ENCODE results near the gene MLANA.

MLANA gene

DNA sequence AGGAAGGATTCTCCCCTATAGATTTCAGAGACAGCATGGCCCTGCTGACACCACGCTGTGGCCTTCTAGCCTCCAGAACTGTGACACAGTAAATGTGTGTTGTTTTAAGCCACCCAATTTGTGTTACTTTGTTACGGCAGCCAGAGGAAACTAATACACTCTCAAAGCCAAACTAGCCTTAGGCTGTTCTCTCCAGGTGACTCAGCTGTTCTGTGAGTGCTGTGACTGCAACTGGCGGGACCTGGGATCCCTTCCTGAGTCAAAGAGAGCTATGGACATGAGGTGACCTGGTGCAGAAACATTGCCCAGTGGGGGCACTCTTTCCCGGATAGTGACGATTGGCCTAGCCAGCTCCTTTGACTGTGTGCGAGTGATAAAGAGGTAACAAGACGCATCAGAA, 14.0 kb upstream of the MLANA start:
- Histone ChIP-seq H3K9me3 (ENCODE audit: control insufficient read depth, insufficient read depth, low read depth, low read length) (no peaks in the 10 kb centered on the region), H3K27ac (ENCODE audit: extremely low read depth, low read depth, low read length) (no peak overlapping the region), H3K36me3 (ENCODE audit: control insufficient read depth in 2 of 2, insufficient read depth in 1 of 2, low read length in 2 of 2) (no peaks in the 10 kb centered on the region), H3K4me3 (ENCODE audit: low read depth, low read length) (no peak overlapping the region), H3K4me1 (ENCODE audit: control insufficient read depth, insufficient read depth, low read length) (no peaks in the 10 kb centered on the region)
- CTCF ChIA-PET = interaction anchor here (0.6 to 1.3 kb wide), 2 partner anchors 178 to 213 kb away, joined by 3 to 4 read pairs; no protein-coding TSS in a partner anchor
- TF ChIP-seq, protein P1, sequence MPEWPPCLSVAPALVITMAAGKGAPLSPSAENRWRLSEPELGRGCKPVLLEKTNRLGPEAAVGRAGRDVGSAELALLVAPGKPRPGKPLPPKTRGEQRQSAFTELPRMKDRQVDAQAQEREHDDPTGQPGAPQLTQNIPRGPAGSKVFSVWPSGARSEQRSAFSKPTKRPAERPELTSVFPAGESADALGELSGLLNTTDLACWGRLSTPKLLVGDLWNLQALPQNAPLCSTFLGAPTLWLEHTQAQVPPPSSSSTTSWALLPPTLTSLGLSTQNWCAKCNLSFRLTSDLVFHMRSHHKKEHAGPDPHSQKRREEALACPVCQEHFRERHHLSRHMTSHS (tag by site-specific recombination; IDR thresholded peaks at IDR 0.05) = no peak
- peak; percentile 69 for TF ChIP-seq SETDB1 (IDR thresholded peaks at IDR 0.05; ENCODE audit: insufficient read length, low read length)
- POLR2A ChIA-PET = no interaction called here

DNA sequence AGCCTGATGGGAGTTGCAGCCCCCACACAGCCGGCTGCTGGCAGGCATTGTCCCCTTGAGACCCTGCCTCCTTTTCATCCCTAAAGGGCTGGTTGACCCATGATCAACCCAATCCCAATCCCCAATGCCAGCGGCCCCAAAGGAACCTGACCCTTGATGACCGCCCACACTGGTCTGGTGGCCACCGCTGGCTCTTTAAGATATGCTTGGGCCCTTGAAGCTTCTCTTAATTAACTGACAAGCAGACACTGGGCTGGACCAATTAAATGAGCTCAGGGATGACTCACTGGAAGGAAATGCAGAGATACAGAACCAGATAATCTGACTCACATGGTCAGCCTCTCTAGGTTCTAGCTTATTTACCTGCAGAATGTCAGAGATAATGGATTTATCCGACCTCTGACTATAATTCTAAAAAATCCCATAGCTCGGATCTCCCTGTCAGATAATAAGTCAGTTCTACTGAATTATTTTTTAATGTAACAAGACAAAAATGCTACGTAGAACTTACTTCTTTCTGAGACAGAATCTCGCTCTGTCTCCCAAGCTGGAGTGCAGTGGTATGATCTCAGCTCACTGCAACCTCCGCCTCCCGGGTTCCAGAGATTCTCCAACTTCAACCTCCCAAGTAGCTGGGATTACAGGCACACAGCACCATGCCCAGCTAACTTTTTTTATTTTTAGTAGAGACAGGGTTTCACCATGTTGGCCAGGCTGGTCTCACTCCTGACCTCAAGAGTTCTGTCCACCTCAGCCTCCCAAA, 11.1 kb upstream of the MLANA start:
- ChIA-PET CTCF (interaction anchor here (0.6 to 2.0 kb wide), 12 partner anchors 10 to 730 kb away, joined by 3 to 16 read pairs (median 3); partner anchors contain the start of gene ERMP1), POLR2A (interaction anchor here (0.7 to 1.7 kb wide), 10 partner anchors 27 to 818 kb away, joined by 3 to 15 read pairs (median 3); partner anchors contain the start of genes ERMP1, RANBP6 and RIC1)
- Histone ChIP-seq H3K36me3 (ENCODE audit: control insufficient read depth in 2 of 2, insufficient read depth in 1 of 2, low read length in 2 of 2) (no peaks in the 10 kb centered on the region), H3K4me3 (ENCODE audit: low read depth, low read length) (peak overlapping the region; percentile 19), H3K4me1 (ENCODE audit: control insufficient read depth, insufficient read depth, low read length) (no peaks in the 10 kb centered on the region), H3K27ac (ENCODE audit: extremely low read depth, low read depth, low read length) (no peak overlapping the region), H3K9me3 (ENCODE audit: control insufficient read depth, insufficient read depth, low read depth, low read length) (no peaks in the 10 kb centered on the region)
- TF ChIP-seq, protein P2, sequence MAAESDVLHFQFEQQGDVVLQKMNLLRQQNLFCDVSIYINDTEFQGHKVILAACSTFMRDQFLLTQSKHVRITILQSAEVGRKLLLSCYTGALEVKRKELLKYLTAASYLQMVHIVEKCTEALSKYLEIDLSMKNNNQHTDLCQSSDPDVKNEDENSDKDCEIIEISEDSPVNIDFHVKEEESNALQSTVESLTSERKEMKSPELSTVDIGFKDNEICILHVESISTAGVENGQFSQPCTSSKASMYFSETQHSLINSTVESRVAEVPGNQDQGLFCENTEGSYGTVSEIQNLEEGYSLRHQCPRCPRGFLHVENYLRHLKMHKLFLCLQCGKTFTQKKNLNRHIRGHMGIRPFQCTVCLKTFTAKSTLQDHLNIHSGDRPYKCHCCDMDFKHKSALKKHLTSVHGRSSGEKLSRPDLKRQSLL (tag by site-specific recombination; IDR thresholded peaks at IDR 0.05) = no peak
- TF ChIP-seq, protein P3, sequence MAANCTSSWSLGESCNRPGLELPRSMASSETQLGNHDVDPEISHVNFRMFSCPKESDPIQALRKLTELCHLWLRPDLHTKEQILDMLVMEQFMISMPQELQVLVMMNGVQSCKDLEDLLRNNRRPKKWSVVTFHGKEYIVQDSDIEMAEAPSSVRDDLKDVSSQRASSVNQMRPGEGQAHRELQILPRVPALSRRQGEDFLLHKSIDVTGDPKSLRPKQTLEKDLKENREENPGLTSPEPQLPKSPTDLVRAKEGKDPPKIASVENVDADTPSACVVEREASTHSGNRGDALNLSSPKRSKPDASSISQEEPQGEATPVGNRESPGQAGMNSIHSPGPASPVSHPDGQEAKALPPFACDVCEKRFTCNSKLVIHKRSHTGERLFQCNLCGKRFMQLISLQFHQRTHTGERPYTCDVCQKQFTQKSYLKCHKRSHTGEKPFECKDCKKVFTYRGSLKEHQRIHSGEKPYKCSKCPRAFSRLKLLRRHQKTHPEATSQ (tag by site-specific recombination; IDR thresholded peaks at IDR 0.05) = no peak
- no peak for TF ChIP-seq ZNF529 (tag by site-specific recombination; IDR thresholded peaks at IDR 0.05; ENCODE audit: insufficient replicate concordance)
- TF ChIP-seq ZFP3 (tag by site-specific recombination; IDR thresholded peaks at IDR 0.05; ENCODE audit: low read depth) = no peak
- no peak for TF ChIP-seq ZNF555 (tag by site-specific recombination; conservative IDR thresholded peaks at IDR 0.05)
- TF ChIP-seq, protein P4, sequence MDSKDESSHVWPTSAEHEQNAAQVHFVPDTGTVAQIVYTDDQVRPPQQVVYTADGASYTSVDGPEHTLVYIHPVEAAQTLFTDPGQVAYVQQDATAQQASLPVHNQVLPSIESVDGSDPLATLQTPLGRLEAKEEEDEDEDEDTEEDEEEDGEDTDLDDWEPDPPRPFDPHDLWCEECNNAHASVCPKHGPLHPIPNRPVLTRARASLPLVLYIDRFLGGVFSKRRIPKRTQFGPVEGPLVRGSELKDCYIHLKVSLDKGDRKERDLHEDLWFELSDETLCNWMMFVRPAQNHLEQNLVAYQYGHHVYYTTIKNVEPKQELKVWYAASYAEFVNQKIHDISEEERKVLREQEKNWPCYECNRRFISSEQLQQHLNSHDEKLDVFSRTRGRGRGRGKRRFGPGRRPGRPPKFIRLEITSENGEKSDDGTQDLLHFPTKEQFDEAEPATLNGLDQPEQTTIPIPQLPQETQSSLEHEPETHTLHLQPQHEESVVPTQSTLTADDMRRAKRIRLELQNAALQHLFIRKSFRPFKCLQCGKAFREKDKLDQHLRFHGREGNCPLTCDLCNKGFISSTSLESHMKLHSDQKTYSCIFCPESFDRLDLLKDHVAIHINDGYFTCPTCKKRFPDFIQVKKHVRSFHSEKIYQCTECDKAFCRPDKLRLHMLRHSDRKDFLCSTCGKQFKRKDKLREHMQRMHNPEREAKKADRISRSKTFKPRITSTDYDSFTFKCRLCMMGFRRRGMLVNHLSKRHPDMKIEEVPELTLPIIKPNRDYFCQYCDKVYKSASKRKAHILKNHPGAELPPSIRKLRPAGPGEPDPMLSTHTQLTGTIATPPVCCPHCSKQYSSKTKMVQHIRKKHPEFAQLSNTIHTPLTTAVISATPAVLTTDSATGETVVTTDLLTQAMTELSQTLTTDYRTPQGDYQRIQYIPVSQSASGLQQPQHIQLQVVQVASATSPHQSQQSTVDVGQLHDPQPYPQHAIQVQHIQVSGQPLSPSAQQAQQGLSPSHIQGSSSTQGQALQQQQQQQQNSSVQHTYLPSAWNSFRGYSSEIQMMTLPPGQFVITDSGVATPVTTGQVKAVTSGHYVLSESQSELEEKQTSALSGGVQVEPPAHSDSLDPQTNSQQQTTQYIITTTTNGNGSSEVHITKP (tag by site-specific recombination; IDR thresholded peaks at IDR 0.05) = peak; percentile 88
- TF ChIP-seq ZFHX2 (tag by site-specific recombination; conservative IDR thresholded peaks at IDR 0.05) = peak; percentile 43
- TF ChIP-seq ZNF596 (tag by site-specific recombination; IDR thresholded peaks at IDR 0.05) = no peak
- TF ChIP-seq ZBTB17 (tag by site-specific recombination; IDR thresholded peaks at IDR 0.05) = peak; percentile 62; the same call in 1 of the 2 replicates
- TF ChIP-seq ZNF391 (tag by site-specific recombination; IDR thresholded peaks at IDR 0.05; ENCODE audit: borderline replicate concordance, low read depth) = no peak
- 0 out of 2 replicates have a peak, but pooled peaks have one; percentile 9 for TF ChIP-seq SP3 (tag by site-specific recombination; IDR thresholded peaks at IDR 0.05)
- no peak for TF ChIP-seq ZBTB48 (tag by site-specific recombination; IDR thresholded peaks at IDR 0.05)
- TF ChIP-seq ZNF366 (tag by site-specific recombination; conservative IDR thresholded peaks at IDR 0.05) = peak; percentile 59
- no peak for TF ChIP-seq ZNF132 (tag by site-specific recombination; IDR thresholded peaks at IDR 0.05; ENCODE audit: borderline replicate concordance)
- TF ChIP-seq, protein P5, sequence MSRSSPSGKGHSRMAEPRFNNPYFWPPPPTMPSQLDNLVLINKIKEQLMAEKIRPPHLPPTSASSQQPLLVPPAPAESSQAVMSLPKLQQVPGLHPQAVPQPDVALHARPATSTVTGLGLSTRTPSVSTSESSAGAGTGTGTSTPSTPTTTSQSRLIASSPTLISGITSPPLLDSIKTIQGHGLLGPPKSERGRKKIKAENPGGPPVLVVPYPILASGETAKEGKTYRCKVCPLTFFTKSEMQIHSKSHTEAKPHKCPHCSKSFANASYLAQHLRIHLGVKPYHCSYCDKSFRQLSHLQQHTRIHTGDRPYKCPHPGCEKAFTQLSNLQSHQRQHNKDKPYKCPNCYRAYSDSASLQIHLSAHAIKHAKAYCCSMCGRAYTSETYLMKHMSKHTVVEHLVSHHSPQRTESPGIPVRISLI (tag by site-specific recombination; IDR thresholded peaks at IDR 0.05) = peak; percentile 59; the same call in 1 of the 2 replicates
- no peak for TF ChIP-seq ZNF626 (tag by site-specific recombination; IDR thresholded peaks at IDR 0.05)
- peak; percentile 93 for TF ChIP-seq GLIS1 (tag by site-specific recombination; IDR thresholded peaks at IDR 0.05)
- no peak for TF ChIP-seq KLF8 (tag by site-specific recombination; IDR thresholded peaks at IDR 0.05)
- TF ChIP-seq GLIS2 (tag by site-specific recombination; IDR thresholded peaks at IDR 0.05) = no peak
- TF ChIP-seq, protein P6, sequence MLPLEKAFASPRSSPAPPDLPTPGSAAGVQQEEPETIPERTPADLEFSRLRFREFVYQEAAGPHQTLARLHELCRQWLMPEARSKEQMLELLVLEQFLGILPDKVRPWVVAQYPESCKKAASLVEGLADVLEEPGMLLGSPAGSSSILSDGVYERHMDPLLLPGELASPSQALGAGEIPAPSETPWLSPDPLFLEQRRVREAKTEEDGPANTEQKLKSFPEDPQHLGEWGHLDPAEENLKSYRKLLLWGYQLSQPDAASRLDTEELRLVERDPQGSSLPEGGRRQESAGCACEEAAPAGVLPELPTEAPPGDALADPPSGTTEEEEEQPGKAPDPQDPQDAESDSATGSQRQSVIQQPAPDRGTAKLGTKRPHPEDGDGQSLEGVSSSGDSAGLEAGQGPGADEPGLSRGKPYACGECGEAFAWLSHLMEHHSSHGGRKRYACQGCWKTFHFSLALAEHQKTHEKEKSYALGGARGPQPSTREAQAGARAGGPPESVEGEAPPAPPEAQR (tag by site-specific recombination; IDR thresholded peaks at IDR 0.05) = no peak

Measured in HEK293 (cell line).